Effector CD8-positive, alpha-beta T cell (primary cell): Measurements from ENCODE around the gene ZC3H8.
A peak's percentile ranks its signal among the peaks of the same experiment; 100 is the strongest.

ENCODE experiments used
- DNase-seq: peaks from one replicate; lab custom pipeline; 2025; lab: John Stamatoyannopoulos, UW

The ZC3H8 gene

GRCh38 chr2:112195167-112195766 lies 59.6 kb downstream of the ZC3H8 start:
- no peak for DNase-seq

GRCh38 chr2:112194482-112194881 lies 60.4 kb downstream of the ZC3H8 start:
- DNase-seq = no peak

- no peak for DNase-seq
Measured at GRCh38 chr2:112194028-112194427, 60.8 kb downstream of the ZC3H8 start.

- no peak for DNase-seq
Measured at GRCh38 chr2:112189001-112189556, 65.8 kb downstream of the ZC3H8 start.

GRCh38 chr2:112187805-112188596 lies 66.8 kb downstream of the ZC3H8 start:
- DNase-seq = peak; percentile 44

- DNase-seq = no peak
Measured at GRCh38 chr2:112187046-112187715, 67.7 kb downstream of the ZC3H8 start.

- no peak for DNase-seq
Measured at GRCh38 chr2:112185131-112185530, 69.7 kb downstream of the ZC3H8 start.

- no peak for DNase-seq
Measured at GRCh38 chr2:112184121-112184520, 70.7 kb downstream of the ZC3H8 start.

- no peak for DNase-seq
Measured at GRCh38 chr2:112183327-112184025, 71.4 kb downstream of the ZC3H8 start.

GRCh38 chr2:112182581-112183034 lies 72.2 kb downstream of the ZC3H8 start:
- no peak for DNase-seq

GRCh38 chr2:112181571-112182290 lies 73.1 kb downstream of the ZC3H8 start:
- DNase-seq = no peak

GRCh38 chr2:112175958-112176573 lies 78.8 kb downstream of the ZC3H8 start:
- DNase-seq = no peak

- no peak for DNase-seq
Measured at GRCh38 chr2:112175333-112175732, 79.5 kb downstream of the ZC3H8 start.

- no peak for DNase-seq
Measured at GRCh38 chr2:112174383-112174782, 80.5 kb downstream of the ZC3H8 start.

- DNase-seq = no peak
Measured at GRCh38 chr2:112173646-112174319, 81.1 kb downstream of the ZC3H8 start.

- no peak for DNase-seq
Measured at GRCh38 chr2:112170495-112170894, 84.3 kb downstream of the ZC3H8 start.

- DNase-seq = no peak
Measured at GRCh38 chr2:112168422-112169124, 86.3 kb downstream of the ZC3H8 start.

- DNase-seq = no peak
Measured at GRCh38 chr2:112166806-112167499, 87.9 kb downstream of the ZC3H8 start.

- no peak for DNase-seq
Measured at GRCh38 chr2:112165296-112165695, 89.5 kb downstream of the ZC3H8 start.
